ENCODE data around the gene WWC2.
"Not testable (repeated sequence)": the region's sequence is repeated elsewhere in the genome, so short reads cannot be mapped to it uniquely, and the experiment has no call there.

The WWC2 gene

DNA sequence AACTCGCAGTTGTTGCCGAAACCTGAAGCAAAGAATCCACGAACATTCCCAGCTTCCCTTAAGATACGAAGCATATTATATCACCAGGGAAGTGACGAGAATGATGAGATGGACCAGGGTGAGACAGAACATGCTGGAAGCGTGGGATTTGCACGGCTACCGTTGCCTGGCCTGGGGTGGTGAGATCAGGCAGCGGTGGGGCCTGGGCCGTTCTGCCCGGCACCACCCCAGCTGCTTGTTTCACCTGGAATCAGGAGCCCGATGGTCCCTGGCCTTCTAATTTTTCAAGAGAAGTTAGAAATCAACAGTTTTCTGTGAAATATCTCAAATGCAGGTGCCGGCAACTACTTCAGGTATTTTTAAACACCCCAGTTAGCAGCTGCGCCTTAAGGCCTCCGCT lies 215.3 kb downstream of the WWC2 start:
- no peak for DNase-seq

DNA sequence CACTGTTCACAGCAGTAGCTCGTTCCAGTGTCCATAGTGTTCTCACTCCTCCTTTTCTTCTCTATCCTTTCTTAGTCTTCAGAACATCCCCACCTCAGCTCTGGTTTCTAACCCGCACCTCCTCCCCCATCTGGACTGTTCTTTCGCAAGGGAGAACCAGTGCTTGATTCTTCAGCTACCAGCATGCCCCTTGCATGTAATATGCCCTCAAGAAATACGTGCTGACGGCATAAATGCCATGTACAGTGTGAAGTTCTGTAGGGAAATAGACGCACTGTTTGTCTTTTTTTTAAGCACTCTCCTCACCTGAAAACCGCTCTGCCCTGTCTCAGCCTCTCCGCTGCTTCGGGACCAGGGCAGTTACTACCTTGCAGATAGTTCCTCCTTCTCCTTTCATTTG lies 215.7 kb downstream of the WWC2 start:
- no peak for DNase-seq

DNA sequence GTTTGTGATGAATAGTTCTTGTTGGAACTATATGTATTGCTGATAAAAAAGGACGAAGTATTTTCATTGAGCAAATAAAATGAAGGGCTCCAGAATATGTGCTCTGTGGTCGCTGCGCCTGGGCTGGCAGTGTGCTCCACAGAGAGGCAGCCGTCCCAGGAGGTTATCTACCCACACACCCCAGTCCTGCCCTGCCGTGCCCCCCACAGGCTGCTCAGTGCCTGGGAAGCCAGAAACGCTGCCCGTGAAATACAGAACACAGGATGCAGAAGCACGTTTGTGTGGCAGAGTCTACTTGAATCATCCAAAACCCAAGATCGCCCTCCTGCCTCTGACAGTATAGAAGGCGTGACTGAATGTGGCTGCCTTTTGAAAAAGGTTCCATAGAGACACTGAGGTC lies 219.6 kb downstream of the WWC2 start:
- DNase-seq: no peak

DNA sequence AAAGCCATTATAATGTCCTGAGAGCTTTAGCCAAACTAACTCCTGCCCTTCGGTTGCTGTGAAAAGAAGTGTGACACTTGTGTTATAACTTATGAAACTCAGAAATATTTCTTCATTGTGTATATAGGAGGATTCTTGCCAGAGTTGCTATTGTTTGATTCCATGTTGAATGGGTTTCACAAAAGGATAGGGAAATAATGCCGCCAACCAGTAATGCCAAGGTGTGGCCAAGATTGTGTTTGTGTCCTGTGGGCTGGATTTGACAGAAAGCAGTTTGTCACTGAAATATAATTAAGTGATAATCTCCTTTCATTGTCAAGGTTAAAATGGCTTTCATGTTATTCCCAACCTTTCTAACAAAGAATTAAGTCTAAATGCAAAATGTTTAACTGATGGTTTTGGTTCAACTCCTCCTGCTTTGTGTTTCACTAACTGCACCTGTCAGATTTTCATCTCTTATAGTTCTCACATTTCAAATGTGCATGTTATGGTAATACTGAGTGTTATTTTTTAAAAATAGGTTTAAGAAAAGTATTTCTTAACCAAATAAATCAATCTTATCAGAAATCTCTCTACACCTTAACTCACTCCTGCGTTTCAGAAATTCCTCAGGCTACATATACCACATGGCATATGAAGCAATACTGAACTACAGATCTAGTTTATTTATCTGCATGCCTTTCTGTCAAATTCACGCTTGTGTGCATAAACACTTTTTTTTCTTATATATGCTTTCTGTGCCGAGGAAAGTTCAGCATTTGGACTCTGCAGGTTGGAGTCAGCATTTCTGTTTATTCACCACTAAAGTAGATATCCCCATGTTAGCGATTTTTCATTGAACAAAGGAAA lies 221.4 kb downstream of the WWC2 start, which contains the start of gene CLDN22:
CLDN22 (minus strand) TSS at position 66 of the 849 bp plus-strand sequence; CDS start at position 8, 58 bp downstream.
- DNase-seq: no peak

DNA sequence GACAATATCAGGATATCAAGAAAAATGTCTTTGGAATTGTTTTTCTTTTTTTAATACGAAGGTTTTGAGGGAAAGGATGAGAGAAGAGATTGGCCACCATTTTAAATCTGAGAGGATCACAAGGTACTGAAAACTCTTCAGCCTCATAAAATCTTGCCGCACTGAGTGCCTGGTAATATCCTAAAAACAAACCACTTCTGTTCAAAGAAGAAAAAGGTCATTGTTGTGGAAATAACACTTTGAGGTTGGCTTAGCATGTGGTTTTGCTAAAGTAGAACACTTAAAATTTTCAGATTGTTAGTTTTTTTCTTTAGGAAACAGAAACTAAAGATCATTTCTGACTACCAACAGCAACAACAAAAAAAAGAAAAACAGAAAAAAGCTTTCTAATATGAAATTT lies 222.0 kb downstream of the WWC2 start:
- DNase-seq: peak; percentile 12

DNA sequence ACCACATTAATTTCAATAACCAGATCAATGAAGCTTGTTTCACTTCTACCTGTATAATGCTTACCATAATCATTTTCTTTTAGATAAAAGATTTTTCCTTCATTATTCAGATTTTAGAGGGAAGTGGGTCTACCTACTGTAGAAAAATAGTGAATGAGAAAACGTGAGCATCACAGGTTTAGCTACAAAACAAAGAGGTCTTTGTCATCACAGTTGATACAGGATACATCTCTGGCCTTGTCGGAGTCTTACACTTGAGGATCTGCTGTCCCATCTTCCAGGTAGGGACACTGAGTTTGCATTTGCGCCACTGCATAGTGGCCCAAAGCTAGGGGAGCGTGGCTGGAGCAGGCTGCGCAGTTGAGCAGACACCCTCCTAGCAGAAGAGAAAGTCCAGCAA lies 222.5 kb downstream of the WWC2 start:
- no peak for DNase-seq

DNA sequence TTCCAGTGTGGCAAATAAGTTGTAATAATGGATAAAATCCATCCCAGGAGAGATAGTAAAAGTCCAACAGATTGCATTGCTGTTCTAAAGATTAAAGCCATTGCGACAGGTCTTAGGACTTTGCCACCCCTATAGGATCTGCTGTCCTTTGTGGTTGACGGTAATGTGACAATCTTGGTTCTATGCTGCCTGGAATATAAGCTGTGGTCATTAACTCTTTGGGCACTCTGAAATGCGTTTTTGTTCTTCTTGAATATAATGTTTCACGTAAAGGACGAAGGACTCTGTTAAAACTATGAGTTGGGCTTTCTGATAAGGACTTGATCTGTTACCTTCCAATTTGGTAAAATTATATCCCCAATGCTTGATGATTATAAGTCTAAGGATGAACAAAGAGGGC lies 223.3 kb downstream of the WWC2 start, which contains the start of gene CLDN24:
CLDN24 (minus strand) TSS at position 101 of the 400 bp plus-strand sequence; CDS start at position 101, 0 bp downstream.
- no peak for DNase-seq

DNA sequence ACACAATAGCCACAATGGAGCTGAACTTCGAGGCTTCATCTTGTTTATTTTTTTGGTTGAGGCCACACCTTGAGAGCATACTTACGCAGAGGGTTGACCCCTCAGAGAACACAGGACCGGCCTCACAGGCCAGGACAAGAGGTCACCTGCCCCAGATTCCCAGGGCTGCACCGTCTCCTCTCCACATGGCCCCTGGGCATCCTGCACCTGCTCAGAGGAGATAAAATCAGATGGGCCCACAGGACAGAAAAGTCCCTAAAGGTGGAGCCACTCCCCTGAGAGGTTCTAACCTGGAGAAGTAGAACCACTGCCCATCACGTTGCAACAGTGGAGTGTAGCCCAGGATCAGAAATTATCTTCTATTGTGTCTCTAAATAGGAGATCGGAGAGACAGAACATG lies 224.2 kb downstream of the WWC2 start:
- no peak for DNase-seq

DNA sequence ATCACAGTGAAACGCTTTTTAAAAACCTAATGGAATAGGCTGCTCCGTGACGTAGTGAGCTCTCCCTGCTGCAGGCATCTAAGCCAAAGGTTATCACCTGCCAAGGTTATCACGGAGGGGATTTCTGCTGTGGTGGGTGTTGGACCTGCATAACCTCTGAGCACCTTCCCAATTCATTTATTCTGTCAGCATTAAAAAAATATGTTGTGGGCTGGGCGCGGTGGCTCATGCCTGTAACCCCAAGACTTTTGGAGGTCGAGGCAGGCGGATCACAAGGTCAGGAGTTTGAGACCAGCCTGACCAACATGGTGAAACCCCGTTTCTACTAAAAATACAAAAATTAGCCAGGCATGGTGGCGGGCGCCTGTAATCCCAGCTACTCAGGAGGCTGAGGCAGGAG lies 225.0 kb downstream of the WWC2 start:
- DNase-seq: not testable (repeated sequence)

DNA sequence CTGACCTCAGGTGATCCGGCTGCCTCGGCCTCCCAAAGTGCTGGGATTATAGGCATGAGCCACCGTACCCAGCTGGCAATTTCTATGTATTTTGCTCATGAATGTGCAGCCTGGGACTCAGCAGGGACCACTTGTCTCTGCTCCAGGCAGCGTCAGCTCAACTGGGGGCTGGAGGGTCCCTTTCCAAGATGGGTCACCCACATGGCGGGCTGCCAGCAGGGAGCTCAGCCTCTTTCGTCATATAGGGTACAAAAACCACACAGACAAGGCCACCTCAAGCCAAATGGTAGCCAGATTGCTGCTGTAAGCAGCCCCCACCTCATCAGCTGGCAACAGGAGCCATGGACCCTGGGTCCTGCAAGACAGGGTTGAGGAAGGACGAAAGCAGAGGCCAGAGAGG lies 225.6 kb downstream of the WWC2 start:
- no peak for DNase-seq

DNA sequence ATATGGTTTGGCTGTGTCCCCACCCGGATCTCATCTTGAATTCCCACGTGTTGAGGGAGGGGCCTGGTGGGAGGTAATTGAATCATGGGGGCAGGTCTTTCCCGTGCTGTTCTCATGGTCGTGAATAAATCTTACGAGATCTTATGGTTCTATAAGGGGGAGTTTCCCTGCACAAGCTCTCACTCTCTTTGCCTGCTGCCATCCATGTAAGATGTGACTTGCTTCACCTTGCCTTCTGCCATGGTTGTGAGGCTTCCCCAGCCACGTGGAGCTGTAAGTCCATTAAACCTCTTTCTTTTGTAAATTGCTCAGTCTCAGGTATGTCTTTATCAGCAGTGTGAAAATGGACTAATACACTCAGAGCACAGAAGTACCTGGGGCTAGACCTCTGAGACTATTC lies 227.3 kb downstream of the WWC2 start:
- not testable (repeated sequence) for DNase-seq

DNA sequence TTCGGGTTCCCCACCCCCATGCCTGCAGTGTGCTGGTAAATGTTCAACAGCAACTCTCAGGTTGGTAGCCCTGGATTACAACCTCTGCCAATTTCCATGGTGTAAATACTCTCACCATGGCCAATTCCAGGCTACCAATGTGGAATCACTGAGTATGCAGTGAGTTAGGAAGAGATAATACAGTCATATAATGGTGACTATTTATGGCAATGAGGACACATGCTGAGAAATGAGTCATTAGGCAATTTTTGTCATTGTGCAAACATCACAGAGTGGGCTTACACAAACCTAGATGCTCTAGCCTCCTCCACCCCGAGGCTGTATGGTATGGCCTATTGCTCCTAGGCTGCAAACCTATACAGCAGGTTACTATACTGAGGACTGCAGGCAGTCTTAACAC lies 227.8 kb downstream of the WWC2 start:
- no peak for DNase-seq

DNA sequence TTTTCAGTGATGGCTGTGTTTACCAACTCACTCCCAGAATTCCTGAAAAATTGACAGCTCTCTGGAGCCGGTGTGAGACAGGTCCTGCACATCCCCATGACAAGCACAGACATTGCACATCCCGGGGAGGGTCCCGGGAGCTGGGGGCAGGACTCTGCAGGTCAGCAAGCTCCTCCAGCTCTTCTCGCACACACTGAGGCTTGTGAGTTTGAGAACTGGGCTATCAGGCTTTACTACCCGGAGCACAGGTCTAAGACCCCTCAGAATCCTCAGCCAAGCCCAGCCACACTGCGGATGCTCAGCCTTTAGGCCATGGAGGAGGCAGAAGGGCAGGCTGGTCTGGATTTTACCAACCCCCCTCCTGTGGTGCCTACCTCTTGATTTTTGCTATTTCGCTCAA lies 228.8 kb downstream of the WWC2 start:
- DNase-seq: no peak

DNA sequence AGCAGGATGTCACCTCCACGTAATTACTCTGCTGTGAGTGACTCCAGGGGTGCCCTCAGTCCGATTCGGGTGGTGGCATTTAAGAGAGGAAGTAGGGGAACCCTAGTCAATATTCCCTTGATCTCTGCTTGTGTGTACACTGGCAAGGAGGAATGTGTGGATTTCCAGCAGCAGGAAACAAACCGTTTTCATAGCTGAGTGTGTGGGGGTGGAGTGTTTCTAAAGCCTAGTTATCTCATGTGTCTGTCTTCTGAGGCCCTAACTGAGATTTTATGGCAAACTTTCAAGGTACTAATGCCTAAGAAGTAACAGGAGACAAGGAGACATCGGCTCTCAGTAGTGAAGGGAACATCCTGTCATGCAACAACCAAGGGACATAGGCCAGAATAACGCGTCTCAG lies 229.8 kb downstream of the WWC2 start:
- DNase-seq: no peak

DNA sequence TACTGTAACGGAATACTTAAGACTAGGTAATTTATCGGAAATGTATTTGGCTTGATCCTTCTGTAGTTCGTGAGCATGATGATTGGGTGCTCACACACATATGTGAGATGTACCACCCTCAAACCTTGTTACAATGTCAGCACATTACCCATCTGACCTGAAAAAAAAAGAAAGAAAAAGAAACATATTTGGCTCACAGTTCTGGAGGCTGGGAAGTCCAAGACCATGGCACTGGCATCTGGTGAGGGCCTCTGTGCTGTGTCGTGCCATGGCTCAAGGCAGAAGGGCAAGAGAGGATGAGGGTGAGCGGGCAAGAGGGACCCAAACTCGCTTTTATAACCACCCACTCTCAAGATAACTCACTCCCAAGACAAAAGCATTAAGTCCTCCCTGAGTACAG lies 230.2 kb downstream of the WWC2 start:
- DNase-seq: no peak

DNA sequence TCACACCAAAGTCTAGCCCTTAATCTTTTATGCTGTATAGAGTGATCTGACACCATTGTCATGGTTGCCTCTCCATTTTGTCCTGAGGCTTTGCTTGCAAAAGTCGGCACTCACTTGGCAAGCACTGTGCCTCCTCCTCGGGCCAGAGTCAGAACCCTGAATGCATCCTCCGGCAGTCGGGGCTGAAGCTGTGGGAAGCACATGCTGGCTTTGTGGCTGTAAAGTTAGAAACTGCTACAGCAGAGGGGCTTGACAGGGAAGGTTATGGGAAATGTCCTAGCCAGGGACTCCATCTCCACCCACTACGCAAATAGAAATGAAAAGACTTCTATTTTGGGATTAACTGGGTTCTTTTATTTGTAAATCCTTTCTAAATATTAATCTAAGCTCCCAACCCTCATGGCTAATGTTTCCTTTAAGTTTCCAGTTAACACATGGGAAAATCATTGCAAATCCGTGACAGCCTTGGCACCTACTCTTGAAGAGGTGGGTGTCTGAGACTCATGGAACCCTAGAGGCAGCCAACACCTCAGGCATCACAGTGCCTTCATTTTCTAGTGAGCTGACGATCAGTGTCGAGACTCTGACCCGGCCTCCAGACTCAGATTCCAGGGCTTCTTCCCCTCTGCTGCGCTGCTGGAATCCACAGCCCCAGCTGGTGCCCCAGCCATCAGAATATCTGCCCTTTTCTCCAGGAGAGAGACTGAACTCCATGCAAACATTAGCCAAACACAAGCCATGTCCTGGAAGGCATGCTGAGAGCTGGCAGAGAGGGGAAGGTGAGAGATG lies 231.1 kb downstream of the WWC2 start:
- no peak for DNase-seq

DNA sequence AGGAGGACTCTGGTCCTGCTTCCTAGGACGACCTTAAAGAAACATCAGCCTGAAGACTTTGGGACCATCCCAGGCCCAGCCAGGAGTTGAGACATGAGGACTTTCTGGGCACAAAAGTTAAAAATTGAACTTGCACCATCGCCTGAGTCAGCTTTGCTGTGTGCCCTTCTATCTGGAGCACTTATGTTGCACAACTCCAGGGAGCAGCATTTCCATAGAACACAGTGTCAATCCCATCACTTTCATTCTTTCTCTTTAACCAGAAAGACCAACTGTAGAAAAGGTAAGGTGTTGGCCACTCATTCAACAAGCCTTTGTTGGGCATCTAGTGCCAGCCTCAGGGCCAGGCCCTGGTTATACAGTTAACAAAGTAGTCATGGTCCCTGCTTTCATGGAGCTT lies 231.8 kb downstream of the WWC2 start:
- DNase-seq: no peak

DNA sequence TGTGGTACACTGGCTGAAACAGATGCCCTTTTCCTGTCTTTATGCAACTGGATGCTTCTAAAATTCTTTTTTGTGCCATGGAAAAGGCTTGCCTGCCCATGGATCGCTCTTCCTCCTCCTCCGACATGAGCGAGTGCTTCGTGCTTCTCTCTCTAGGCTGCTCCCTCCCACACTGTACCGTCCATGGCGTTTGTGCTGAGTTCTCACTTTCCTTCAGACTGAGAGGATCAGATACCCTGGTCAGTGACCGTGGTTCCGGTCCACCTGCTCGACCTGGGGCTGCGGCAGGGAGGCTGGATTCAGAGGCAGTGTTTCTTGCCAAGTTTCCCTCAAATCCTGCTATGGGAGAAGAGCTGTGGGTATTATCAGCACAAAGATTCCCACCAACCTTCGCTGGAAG lies 233.4 kb downstream of the WWC2 start:
- no peak for DNase-seq

DNA sequence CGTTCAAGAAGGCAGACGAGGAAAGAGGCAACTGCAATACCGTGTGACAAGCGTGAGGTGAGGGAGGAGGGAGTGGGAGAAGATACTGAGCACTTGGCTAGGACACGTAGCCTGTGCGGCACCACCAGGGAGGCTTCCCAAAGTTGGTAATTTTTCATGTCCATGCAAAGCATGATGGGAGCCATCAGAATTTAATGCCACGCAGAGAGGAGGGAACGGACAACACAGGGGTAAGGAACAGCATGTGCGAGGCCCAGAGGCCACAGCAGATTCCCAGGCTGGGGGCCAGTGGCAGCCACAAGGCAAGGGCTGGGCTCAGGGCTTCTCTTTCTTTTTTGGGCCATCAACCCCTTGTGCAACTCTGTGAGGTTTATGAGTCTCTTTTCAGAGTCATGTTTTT lies 234.1 kb downstream of the WWC2 start:
- DNase-seq: no peak

DNA sequence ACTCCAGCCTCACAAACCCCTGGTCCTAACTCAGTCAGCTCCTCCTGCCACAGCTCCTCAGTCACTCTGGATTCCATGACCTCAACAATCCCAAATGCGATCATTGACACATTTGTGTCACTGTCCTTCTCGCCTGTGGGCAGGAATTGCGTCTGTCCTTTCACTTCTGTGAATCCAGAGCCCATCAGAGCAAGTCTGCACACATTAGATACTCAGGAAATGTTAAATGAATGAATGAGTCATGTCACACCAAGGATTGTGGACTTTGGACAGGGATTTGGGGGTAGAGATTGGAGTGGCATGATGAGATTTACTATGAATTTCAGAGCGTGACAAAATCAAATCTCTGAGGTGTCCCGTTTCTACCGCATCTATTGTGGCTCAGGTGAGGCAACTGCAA lies 234.9 kb downstream of the WWC2 start:
- no peak for DNase-seq

DNA sequence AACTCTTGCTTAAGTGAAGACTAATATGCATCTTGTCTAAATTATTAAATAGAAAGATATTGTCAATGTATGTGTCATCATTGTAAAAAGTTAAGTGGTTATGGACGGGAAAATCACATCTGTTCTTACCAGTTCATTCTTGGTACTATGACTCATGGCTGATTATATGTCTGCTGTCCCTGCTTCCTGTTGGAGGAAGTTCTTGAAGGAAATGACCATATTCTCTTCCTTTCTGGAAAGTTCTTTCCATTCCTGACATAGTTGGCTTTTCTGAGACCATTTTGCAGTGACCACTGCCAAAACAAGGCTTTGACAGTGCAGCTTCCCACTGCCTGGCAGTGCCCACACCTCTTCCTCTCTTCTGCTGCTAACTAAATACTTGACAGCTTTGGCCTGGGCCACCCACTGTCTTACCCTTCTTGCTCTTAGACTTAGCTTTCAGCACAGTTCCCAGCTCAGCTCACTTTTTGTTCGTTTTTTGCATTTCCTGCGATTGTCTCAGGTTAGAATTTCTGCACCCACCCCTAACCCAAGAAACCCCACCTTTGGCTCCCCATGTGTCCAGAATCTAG lies 236.4 kb downstream of the WWC2 start:
- no peak for DNase-seq

DNA sequence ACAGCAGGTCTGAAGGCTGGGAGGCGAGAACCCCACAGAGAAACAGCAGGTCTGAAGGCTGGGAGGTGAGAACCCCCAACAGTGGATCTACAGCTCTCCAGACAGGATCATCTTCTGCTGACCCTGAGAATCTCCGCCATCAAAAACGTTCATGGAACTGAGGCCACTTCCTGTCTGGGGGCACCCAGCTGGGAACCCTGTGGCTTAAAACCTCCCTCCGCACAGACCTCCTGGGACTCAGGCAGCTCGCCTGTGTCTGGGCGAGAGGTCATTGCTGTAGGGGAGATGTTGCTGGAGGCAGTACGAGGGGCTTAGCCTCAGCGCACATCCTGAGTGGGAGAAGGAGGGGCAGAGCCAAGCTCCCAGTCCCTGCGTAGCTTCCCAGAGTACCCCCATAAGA lies 238.3 kb downstream of the WWC2 start:
- DNase-seq: no peak

DNA sequence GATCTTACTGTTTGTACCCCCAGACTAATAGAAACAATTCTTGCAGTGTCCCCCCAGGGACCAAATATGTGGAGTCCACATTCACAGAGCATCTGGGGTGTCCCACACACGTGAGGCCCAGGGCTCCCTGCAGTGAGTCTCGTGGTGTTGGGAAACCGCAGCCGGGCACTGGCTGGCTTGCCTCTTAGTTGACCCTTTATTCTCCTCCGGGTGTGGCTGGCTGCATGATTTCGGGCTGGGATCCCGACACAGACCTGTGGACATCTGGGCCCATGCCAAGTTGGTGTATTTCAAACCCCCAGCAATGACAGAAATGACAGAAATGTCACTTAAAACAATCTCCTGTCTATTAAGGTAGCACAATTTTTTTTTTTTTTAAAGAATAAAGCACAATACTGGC lies 238.8 kb downstream of the WWC2 start:
- no peak for DNase-seq
